Stimulated activated effector memory CD8-positive, alpha-beta T cell treated with anti-CD3 and anti-CD28 coated beads, Interleukin-12 subunit alpha, Interleukin-12 subunit beta, amount 100 ng/mL, for 72 hours (primary cell): ENCODE data around the gene HOXA7.

Source experiments
- ATAC-seq: fragments of 150-1000 bp; cut with Tn5 transposase; 2 replicates; pipeline ENCODE4 v1.10.0; 2021
- DNase-seq, 2 donors: peaks; one replicate each; pipeline ENCODE4 v3.0.0; 2021 to 2022; ENCODE audit warnings: low spot score in 2 of 2
- H3K27ac Mint-ChIP-seq: one replicate; pipeline ENCODE4 v1.8.0; 2022; ENCODE audit warnings: mild to moderate bottlenecking, mixed read lengths
- H3K36me3 Mint-ChIP-seq: one replicate; pipeline ENCODE4 v1.8.0; 2022; ENCODE audit warnings: mild to moderate bottlenecking, mixed read lengths
- H3K4me1 Mint-ChIP-seq: one replicate; pipeline ENCODE4 v1.8.0; 2022; ENCODE audit warnings: mixed read lengths
- H3K4me3 Mint-ChIP-seq: one replicate; pipeline ENCODE4 v1.8.0; 2022; ENCODE audit warnings: mild to moderate bottlenecking, mixed read lengths
- H3K9me3 Mint-ChIP-seq: one replicate; pipeline ENCODE4 v1.8.0; 2022; ENCODE audit warnings: mixed read lengths

The HOXA7 gene

GRCh38 chr7:27171637-27172314, 15.3 kb upstream of the HOXA7 start:
- ATAC-seq (no peak), DNase-seq (no peak)
- Mint-ChIP-seq H3K27ac (no peak overlapping the region), H3K9me3 (no peaks in the 10 kb centered on the region), H3K4me3 (peak overlapping the region; percentile 63), H3K4me1 (peaks cover 34% of the 10 kb centered on the region), H3K36me3 (no peaks in the 10 kb centered on the region)

GRCh38 chr7:27171325-27171636, 14.8 kb upstream of the HOXA7 start:
- H3K27ac Mint-ChIP-seq, result no peak overlapping the region
- H3K9me3 Mint-ChIP-seq, result no peaks in the 10 kb centered on the region
- DNase-seq (no peak), ATAC-seq (no peak)
- H3K4me1 Mint-ChIP-seq, result peaks cover 34% of the 10 kb centered on the region
- H3K4me3 Mint-ChIP-seq, result peak overlapping the region; percentile 63
- no peaks in the 10 kb centered on the region for H3K36me3 Mint-ChIP-seq

- Mint-ChIP-seq H3K9me3 (no peaks in the 10 kb centered on the region), H3K36me3 (peaks cover 4% of the 10 kb centered on the region), H3K4me1 (peaks cover 37% of the 10 kb centered on the region), H3K4me3 (no peak overlapping the region), H3K27ac (no peak overlapping the region)
- no peak for DNase-seq
- ATAC-seq, result no peak
These were observed 14.2 kb upstream of the HOXA7 start for GRCh38 chr7:27170426-27171324.

- peaks cover 37% of the 10 kb centered on the region for H3K4me1 Mint-ChIP-seq
- ATAC-seq, result no peak
These were observed 13.4 kb upstream of the HOXA7 start for GRCh38 chr7:27169658-27170425.

GRCh38 chr7:27168265-27168947, 11.9 kb upstream of the HOXA7 start:
- Mint-ChIP-seq H3K4me3 (no peak overlapping the region), H3K36me3 (peaks cover 6% of the 10 kb centered on the region), H3K27ac (peak overlapping the region; percentile 13), H3K9me3 (no peaks in the 10 kb centered on the region), H3K4me1 (peaks cover 47% of the 10 kb centered on the region)
- ATAC-seq (no peak), DNase-seq (no peak)

More at GRCh38 chr7:27169658-27170425, 13.4 kb upstream of the HOXA7 start:
- DNase-seq, result no peak
- Mint-ChIP-seq H3K9me3 (no peaks in the 10 kb centered on the region), H3K4me3 (no peak overlapping the region), H3K27ac (no peak overlapping the region), H3K36me3 (peaks cover 6% of the 10 kb centered on the region)

- H3K27ac Mint-ChIP-seq, result no peak overlapping the region
- no peak for ATAC-seq
- H3K4me1 Mint-ChIP-seq, result peaks cover 47% of the 10 kb centered on the region
- no peak overlapping the region for H3K4me3 Mint-ChIP-seq
- H3K36me3 Mint-ChIP-seq, result peaks cover 6% of the 10 kb centered on the region
- no peak for DNase-seq
- no peaks in the 10 kb centered on the region for H3K9me3 Mint-ChIP-seq
These were observed 11.4 kb upstream of the HOXA7 start for GRCh38 chr7:27167916-27168264.

GRCh38 chr7:27166531-27167505, 10.3 kb upstream of the HOXA7 start:
- Mint-ChIP-seq H3K36me3 (peaks cover 6% of the 10 kb centered on the region), H3K4me1 (peaks cover 39% of the 10 kb centered on the region), H3K9me3 (no peaks in the 10 kb centered on the region), H3K4me3 (peak overlapping the region; percentile 42), H3K27ac (peak overlapping the region; percentile 30)
- DNase-seq (no peak), ATAC-seq (no peak)

GRCh38 chr7:27165996-27166530, 9.6 kb upstream of the HOXA7 start:
- no peak for ATAC-seq
- DNase-seq, result no peak
- Mint-ChIP-seq H3K4me3 (peak overlapping the region; percentile 42), H3K27ac (no peak overlapping the region), H3K9me3 (no peaks in the 10 kb centered on the region), H3K4me1 (peaks cover 32% of the 10 kb centered on the region), H3K36me3 (peaks cover 6% of the 10 kb centered on the region)

GRCh38 chr7:27165089-27165995, 8.9 kb upstream of the HOXA7 start, which contains the start of gene HOXA9:
Gene HOXA9, minus strand, starts transcription at chr7:27165537. Its CDS starts 80 bp downstream, at chr7:27165457.
- DNase-seq (no peak), ATAC-seq (no peak)
- Mint-ChIP-seq H3K4me1 (peaks cover 32% of the 10 kb centered on the region), H3K9me3 (no peaks in the 10 kb centered on the region), H3K27ac (no peak within 1 kb of the TSS), H3K36me3 (peaks cover 6% of the 10 kb centered on the region), H3K4me3 (peak within 1 kb of the TSS; percentile 42)

GRCh38 chr7:27164367-27165088, 8.1 kb upstream of the HOXA7 start:
- Mint-ChIP-seq H3K27ac (no peak overlapping the region), H3K9me3 (no peaks in the 10 kb centered on the region), H3K36me3 (peaks cover 6% of the 10 kb centered on the region), H3K4me1 (peaks cover 35% of the 10 kb centered on the region), H3K4me3 (peak overlapping the region; percentile 42)
- no peak for ATAC-seq
- DNase-seq, result no peak

- no peak overlapping the region for H3K27ac Mint-ChIP-seq
- H3K9me3 Mint-ChIP-seq, result no peaks in the 10 kb centered on the region
- H3K4me3 Mint-ChIP-seq, result peak overlapping the region; percentile 42
- ATAC-seq (no peak), DNase-seq (no peak)
- peaks cover 31% of the 10 kb centered on the region for H3K4me1 Mint-ChIP-seq
- H3K36me3 Mint-ChIP-seq, result peaks cover 6% of the 10 kb centered on the region
These were observed 7.5 kb upstream of the HOXA7 start for GRCh38 chr7:27164045-27164366.

GRCh38 chr7:27163288-27164044, 7.0 kb upstream of the HOXA7 start:
- Mint-ChIP-seq H3K4me1 (peaks cover 26% of the 10 kb centered on the region), H3K27ac (no peak overlapping the region), H3K9me3 (no peaks in the 10 kb centered on the region), H3K4me3 (peak overlapping the region; percentile 42), H3K36me3 (peaks cover 6% of the 10 kb centered on the region)
- DNase-seq, result no peak
- ATAC-seq, result no peak
